Neural progenitor cell (in vitro differentiated cells): ENCODE results near the gene LXN. TPM values are rescaled to one million over a fixed set of nuclear protein-coding genes. Genes with fewer than 3 reads are reported as not detected.

Source experiments
- DNase-seq: peaks from one replicate; pipeline ENCODE4 v3.0.0-alpha.2; 2016; ENCODE audit warnings: low spot score
- H2AFZ ChIP-seq: fragments of 200-600 bp; sonication (generic); replicated peaks from 2 replicates; pipeline ENCODE4 v1.6.1; 2016; ENCODE audit warnings: antibody characterized with exemption
- H3F3A ChIP-seq: fragments of 200-600 bp; sonication (generic); 2 replicates; pipeline ENCODE4 v1.6.1; 2016; ENCODE audit warnings: antibody characterized with exemption, low read depth
- H3K27ac ChIP-seq: fragments of 200-600 bp; sonication (generic); 2 replicates; pipeline ENCODE4 v1.5.1; 2016; ENCODE audit warnings: mild to moderate bottlenecking
- H3K27me3 ChIP-seq: fragments of 200-600 bp; sonication (generic); 2 replicates; pipeline ENCODE4 v1.6.1; 2016; ENCODE audit warnings: mild to moderate bottlenecking, moderate library complexity
- H3K36me3 ChIP-seq: fragments of 200-600 bp; sonication (generic); 2 replicates; pipeline ENCODE4 v1.5.1; 2016
- H3K4me1 ChIP-seq: fragments of 200-600 bp; sonication (generic); 2 replicates; pipeline ENCODE4 v1.6.1; 2016; ENCODE audit warnings: mixed run types
- H3K4me2 ChIP-seq: fragments of 200-600 bp; sonication (generic); 2 replicates; pipeline ENCODE4 v1.6.1; 2016
- H3K4me3 ChIP-seq: fragments of 200-600 bp; sonication (generic); 2 replicates; pipeline ENCODE4 v1.5.1; 2016
- H3K79me2 ChIP-seq: fragments of 200-600 bp; sonication (generic); 2 replicates; pipeline ENCODE4 v1.6.1; 2016; ENCODE audit warnings: low read depth
- H3K9ac ChIP-seq: fragments of 200-600 bp; sonication (generic); 2 replicates; pipeline ENCODE4 v1.6.1; 2016
- H3K9me3 ChIP-seq: fragments of 200-600 bp; sonication (generic); 2 replicates; pipeline ENCODE4 v1.5.1; 2016; ENCODE audit warnings: low read depth
- H4K20me1 ChIP-seq: fragments of 200-600 bp; sonication (generic); 2 replicates; pipeline ENCODE4 v1.6.1; 2016; ENCODE audit warnings: low read depth
- H3K27ac Mint-ChIP-seq: 3 replicates; pipeline ENCODE4 v1.8.0; 2021; ENCODE audit warnings: mixed read lengths
- H3K27me3 Mint-ChIP-seq: 2 replicates; pipeline ENCODE4 v1.8.0; 2022; ENCODE audit warnings: low read depth, mild to moderate bottlenecking, inconsistent platforms, moderate library complexity, mixed read lengths; ENCODE audit not compliant: insufficient read depth
- H3K36me3 Mint-ChIP-seq: 3 replicates; pipeline ENCODE4 v1.8.0; 2021; ENCODE audit warnings: mixed read lengths
- H3K4me1 Mint-ChIP-seq: 3 replicates; pipeline ENCODE4 v1.8.0; 2021; ENCODE audit warnings: mixed read lengths
- H3K4me3 Mint-ChIP-seq: 3 replicates; pipeline ENCODE4 v1.8.0; 2021; ENCODE audit warnings: mild to moderate bottlenecking, moderate library complexity, mixed read lengths
- H3K9me3 Mint-ChIP-seq: 3 replicates; pipeline ENCODE4 v1.8.0; 2020; ENCODE audit warnings: mixed read lengths
- EZH2 ChIP-seq: fragments of 200-600 bp; sonication (generic); IDR thresholded peaks from 2 replicates; pipeline ENCODE4 v1.6.1; 2017; ENCODE audit warnings: antibody characterized with exemption, mild to moderate bottlenecking, moderate library complexity
- EZH2phosphoT487 ChIP-seq: fragments of 200-600 bp; sonication (generic); IDR thresholded peaks from 2 replicates; pipeline ENCODE4 v1.6.1; 2017; ENCODE audit warnings: antibody characterized with exemption
- total RNA-seq: library from RNA; depleted of rRNA; stranded (reverse); fragments of >200 nt; gene quantifications from 2 replicates; pipeline ENCODE4 v1.2.3, GENCODE V29; 2015; ENCODE audit warnings: low replicate concordance
- TF ChIP-seq, protein P1 (sequence below): fragments of 200-600 bp; sonication (generic); IDR thresholded peaks from 2 replicates; pipeline ENCODE4 v1.5.1; 2017; ENCODE audit warnings: antibody characterized with exemption, mild to moderate bottlenecking

The LXN gene, protein sequence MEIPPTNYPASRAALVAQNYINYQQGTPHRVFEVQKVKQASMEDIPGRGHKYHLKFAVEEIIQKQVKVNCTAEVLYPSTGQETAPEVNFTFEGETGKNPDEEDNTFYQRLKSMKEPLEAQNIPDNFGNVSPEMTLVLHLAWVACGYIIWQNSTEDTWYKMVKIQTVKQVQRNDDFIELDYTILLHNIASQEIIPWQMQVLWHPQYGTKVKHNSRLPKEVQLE
- 20.7 and 25.9 TPM in 2 replicates for total RNA-seq

- Histone ChIP-seq H3F3A (peaks cover 10% of the 10 kb centered on the region), H4K20me1 (no peaks in the 10 kb centered on the region), H3K79me2 (no peaks in the 10 kb centered on the region), H3K9me3 (no peaks in the 10 kb centered on the region), H3K27me3 (no peaks in the 10 kb centered on the region), H3K36me3 (peaks cover 7% of the 10 kb centered on the region), H2AFZ (peak within 1 kb of the TSS; percentile 83), H3K4me2 (peak within 1 kb of the TSS; percentile 77), H3K27ac (no peak within 1 kb of the TSS), H3K4me1 (peaks cover 9% of the 10 kb centered on the region), H3K9ac (peak within 1 kb of the TSS; percentile 54), H3K4me3 (peak within 1 kb of the TSS; percentile 60)
- no peaks in the 10 kb centered on the region for H3K9me3 Mint-ChIP-seq
- no peak for TF ChIP-seq EZH2phosphoT487
- TF ChIP-seq EZH2, result no peak
- TF ChIP-seq, protein P1, sequence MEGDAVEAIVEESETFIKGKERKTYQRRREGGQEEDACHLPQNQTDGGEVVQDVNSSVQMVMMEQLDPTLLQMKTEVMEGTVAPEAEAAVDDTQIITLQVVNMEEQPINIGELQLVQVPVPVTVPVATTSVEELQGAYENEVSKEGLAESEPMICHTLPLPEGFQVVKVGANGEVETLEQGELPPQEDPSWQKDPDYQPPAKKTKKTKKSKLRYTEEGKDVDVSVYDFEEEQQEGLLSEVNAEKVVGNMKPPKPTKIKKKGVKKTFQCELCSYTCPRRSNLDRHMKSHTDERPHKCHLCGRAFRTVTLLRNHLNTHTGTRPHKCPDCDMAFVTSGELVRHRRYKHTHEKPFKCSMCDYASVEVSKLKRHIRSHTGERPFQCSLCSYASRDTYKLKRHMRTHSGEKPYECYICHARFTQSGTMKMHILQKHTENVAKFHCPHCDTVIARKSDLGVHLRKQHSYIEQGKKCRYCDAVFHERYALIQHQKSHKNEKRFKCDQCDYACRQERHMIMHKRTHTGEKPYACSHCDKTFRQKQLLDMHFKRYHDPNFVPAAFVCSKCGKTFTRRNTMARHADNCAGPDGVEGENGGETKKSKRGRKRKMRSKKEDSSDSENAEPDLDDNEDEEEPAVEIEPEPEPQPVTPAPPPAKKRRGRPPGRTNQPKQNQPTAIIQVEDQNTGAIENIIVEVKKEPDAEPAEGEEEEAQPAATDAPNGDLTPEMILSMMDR, result peak; percentile 73
- H3K36me3 Mint-ChIP-seq, result peaks cover 6% of the 10 kb centered on the region
- H3K27me3 Mint-ChIP-seq, result peaks cover 2% of the 10 kb centered on the region
- H3K4me1 Mint-ChIP-seq, result peaks cover 13% of the 10 kb centered on the region
- peak within 1 kb of the TSS; percentile 87 for H3K27ac Mint-ChIP-seq
- DNase-seq, result peak; percentile 94
- peak within 1 kb of the TSS; percentile 87 for H3K4me3 Mint-ChIP-seq
These were observed at the start of gene LXN for GRCh38 chr3:158672215-158673176. Gene LXN (minus strand): TSS chr3:158672648. CDS start chr3:158672478, 170 bp downstream.

DNA sequence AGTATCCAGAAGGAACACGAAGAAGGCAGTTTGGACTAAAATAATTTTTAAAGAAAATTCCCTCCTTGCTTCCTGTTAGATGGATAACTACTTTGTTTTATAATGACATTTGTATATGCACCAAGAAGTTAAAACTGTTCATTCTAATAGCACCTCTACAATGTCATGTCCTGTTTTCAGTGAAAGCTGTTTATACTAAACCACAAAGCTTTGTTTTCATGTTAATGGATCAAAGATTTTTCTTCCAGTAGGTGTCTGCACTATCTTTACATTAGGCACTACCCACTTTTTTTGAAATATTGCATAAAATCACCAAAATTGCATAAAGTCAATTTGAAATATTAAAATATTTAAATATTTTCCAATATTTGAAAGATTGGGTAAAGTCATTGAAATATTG is 49.7 kb upstream of the LXN start:
- Histone ChIP-seq H3K36me3 (no peaks in the 10 kb centered on the region), H3K9me3 (no peaks in the 10 kb centered on the region), H3F3A (no peaks in the 10 kb centered on the region), H3K27ac (no peak overlapping the region), H3K9ac (no peak overlapping the region), H3K4me1 (no peaks in the 10 kb centered on the region), H3K4me2 (no peak overlapping the region), H3K4me3 (no peak overlapping the region), H3K79me2 (no peaks in the 10 kb centered on the region), H2AFZ (no peak overlapping the region), H3K27me3 (no peaks in the 10 kb centered on the region), H4K20me1 (no peaks in the 10 kb centered on the region)
- Mint-ChIP-seq H3K36me3 (peaks cover 7% of the 10 kb centered on the region), H3K27ac (no peak overlapping the region), H3K4me3 (no peak overlapping the region), H3K27me3 (no peaks in the 10 kb centered on the region), H3K4me1 (peaks cover 4% of the 10 kb centered on the region), H3K9me3 (no peaks in the 10 kb centered on the region)
- TF ChIP-seq EZH2phosphoT487 (no peak), EZH2 (no peak)
- TF ChIP-seq, protein P1, result no peak
- no peak for DNase-seq

- no peak for TF ChIP-seq EZH2phosphoT487
- TF ChIP-seq EZH2, result no peak
- TF ChIP-seq, protein P1, result no peak
- H3K4me3 Mint-ChIP-seq, result no peak overlapping the region
- Histone ChIP-seq H3K36me3 (no peaks in the 10 kb centered on the region), H3K27me3 (no peaks in the 10 kb centered on the region), H2AFZ (no peak overlapping the region), H3F3A (no peaks in the 10 kb centered on the region), H3K9me3 (no peaks in the 10 kb centered on the region), H4K20me1 (no peaks in the 10 kb centered on the region), H3K4me3 (no peak overlapping the region), H3K4me1 (no peaks in the 10 kb centered on the region), H3K9ac (no peak overlapping the region), H3K27ac (no peak overlapping the region), H3K4me2 (no peak overlapping the region), H3K79me2 (no peaks in the 10 kb centered on the region)
- H3K4me1 Mint-ChIP-seq, result peaks cover 4% of the 10 kb centered on the region
- peaks cover 7% of the 10 kb centered on the region for H3K36me3 Mint-ChIP-seq
- H3K9me3 Mint-ChIP-seq, result no peaks in the 10 kb centered on the region
- no peak for DNase-seq
- no peaks in the 10 kb centered on the region for H3K27me3 Mint-ChIP-seq
- H3K27ac Mint-ChIP-seq, result no peak overlapping the region
These were observed 46.2 kb upstream of the LXN start for GRCh38 chr3:158718490-158719170.
